A549 treated with GW870086 at 1 μM for 4 hours (cell line): ENCODE results near the gene CHD2. TPM values are rescaled to one million over a fixed set of nuclear protein-coding genes. Genes with fewer than 3 reads are reported as not detected.

ENCODE experiments used
- total RNA-seq: library from RNA; stranded (reverse); fragments of 200-300 nt; extraction: Qiagen RNA extraction; gene quantifications from 5 replicates; pipeline ENCODE4 v1.2.3, GENCODE V29; 2022; ENCODE audit warnings: low read depth

The CHD2 gene
- total RNA-seq, result 28.1 to 39.1 TPM (median 31.1 TPM) in 5 replicates

DNA sequence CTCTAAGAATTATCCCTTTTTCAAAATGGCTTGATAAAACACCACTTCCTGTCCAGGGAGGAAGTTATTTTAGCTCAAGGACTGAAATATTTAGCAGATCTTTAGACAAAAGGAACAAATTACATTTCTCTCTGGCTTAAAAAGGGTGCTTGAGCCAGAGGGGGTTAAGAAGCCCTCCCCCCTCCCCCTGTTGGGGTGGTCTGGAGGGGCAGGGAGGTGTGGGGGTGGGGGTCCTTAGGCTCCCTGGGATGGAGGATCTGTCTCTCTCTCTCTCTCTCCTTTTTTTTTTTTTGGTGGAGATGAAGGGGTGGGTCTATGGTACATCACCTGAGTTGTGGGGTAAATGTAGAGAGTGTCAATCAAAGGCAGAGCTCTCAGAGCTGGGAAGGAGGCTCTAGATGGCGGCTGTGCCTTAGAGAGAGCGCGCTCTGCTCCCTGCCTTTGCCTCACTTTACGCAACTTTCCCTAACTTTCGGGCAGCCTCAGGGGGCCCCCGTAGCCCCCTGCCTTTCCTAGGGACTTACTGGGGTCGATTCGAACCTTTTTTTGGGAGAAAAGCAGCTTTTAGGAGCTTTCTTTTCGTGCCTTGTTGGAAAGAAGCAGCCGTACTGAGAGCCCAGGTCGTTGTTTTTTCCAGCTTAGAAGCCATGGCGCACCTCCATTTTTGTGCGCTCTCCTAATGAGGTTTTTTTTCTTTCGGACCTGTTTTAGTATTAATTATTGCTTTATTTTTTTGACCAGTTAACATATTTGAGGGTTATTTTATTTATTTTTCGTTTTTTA is at the start of gene CHD2:
CHD2 (plus strand) TSS at position 377 of the 783 bp plus-strand sequence. CDS start 914 bp downstream, outside the sequence.

Other genes with a start within 250 kb of the CHD2 start
- gene FAM174B, start 244.5 kb upstream of the CHD2 start, total RNA-seq, result 7.4 to 9.2 TPM (median 8.2 TPM) in 5 replicates
- 0.17 to 0.69 TPM (median 0.27 TPM) in 5 replicates for gene RGMA, start 188.9 kb downstream of the CHD2 start, total RNA-seq